HG03139 (cell line): ENCODE results near the gene CELA3B.
"Not testable (repeated sequence)": the region's sequence is repeated elsewhere in the genome, so short reads cannot be mapped to it uniquely, and the experiment has no call there.

ENCODE experiments used
- ATAC-seq: cut with Tn5 transposase; IDR thresholded peaks from one replicate; pipeline ENCODE4 v1.9.1; 2021; ENCODE audit not compliant: unreplicated experiment

The CELA3B gene, protein sequence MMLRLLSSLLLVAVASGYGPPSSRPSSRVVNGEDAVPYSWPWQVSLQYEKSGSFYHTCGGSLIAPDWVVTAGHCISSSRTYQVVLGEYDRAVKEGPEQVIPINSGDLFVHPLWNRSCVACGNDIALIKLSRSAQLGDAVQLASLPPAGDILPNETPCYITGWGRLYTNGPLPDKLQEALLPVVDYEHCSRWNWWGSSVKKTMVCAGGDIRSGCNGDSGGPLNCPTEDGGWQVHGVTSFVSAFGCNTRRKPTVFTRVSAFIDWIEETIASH

DNA sequence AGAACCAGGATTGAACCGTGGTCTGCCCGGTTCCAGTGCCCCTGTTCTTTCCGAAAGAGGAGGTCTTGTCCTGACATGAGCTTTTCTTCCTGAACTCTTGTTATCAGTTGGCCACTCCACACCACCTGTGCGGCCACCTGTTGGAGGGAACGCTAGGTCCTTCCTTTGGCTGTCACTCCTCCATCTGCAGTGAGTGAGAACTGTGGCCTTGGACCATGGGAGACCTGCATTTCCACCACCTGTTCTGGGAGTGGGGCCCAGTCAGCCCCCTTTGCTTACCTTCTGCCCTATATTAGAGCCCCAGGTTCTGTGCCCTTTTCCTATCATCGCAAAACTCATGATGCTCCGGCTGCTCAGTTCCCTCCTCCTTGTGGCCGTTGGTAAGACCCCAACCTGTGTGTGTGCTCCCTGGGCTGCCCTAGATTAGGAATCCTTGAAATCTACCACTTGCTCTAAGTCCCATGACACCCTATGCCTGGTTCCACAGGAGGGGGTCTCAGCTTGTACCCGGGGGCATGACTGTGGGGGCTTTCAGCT is at the start of gene CELA3B:
Gene CELA3B (plus strand): TSS at position 320 of the 537 bp plus-strand sequence. CDS start 18 bp downstream, at position 338.
- ATAC-seq, result not testable (repeated sequence)

GRCh38 chr1:21927533-21928237 is 49.1 kb upstream of the CELA3B start:
- no peak for ATAC-seq

DNA sequence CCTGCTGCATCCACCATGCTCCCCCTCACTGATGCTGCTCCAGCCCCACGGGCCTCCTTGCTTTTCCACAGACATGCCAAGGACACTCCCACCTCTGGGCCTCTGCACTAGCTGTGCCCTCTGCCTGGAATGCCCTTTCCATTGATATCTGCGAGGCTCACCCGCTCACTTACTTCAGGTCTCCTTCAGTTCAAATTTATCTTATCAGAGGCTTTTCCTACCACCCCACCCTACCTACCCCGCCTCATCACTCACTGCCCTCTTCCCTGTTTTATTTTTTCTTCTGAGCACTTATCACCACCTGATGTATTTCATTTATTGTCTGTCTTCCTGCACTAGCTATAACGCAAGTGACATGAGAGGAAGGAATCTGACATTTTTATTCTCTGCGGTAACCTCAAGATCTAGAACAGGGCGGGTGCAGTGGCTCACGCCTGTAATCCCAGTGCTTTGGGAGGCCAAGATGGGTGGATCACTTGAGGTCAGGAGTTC is 46.7 kb upstream of the CELA3B start:
- no peak for ATAC-seq

GRCh38 chr1:21930629-21931170 is 46.1 kb upstream of the CELA3B start:
- ATAC-seq, result no peak

- ATAC-seq, result no peak
Observed at GRCh38 chr1:21931171-21932093, 45.4 kb upstream of the CELA3B start.

DNA sequence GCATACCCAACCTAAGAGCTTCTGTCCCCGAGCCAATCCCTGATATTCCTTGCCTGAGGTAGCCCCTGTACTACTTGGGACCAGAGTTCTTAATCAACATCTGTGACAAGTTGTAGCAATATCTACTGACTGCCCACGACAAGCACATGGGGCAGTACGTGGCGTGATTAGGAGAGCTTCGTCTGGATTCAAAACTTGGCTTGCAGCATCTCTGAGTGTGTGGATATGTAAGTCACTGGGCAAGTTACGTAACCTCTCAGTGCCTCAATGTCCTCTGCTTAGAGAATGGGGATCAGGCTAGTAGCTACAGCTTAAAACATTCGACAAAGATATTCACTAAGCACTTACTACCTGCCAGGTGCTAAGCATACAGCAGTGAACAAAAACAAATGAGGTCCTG is 44.7 kb upstream of the CELA3B start:
- ATAC-seq, result no peak

GRCh38 chr1:21933397-21934248 is 43.2 kb upstream of the CELA3B start:
- ATAC-seq, result no peak

- no peak for ATAC-seq
Observed at GRCh38 chr1:21935393-21935804, 41.4 kb upstream of the CELA3B start.

DNA sequence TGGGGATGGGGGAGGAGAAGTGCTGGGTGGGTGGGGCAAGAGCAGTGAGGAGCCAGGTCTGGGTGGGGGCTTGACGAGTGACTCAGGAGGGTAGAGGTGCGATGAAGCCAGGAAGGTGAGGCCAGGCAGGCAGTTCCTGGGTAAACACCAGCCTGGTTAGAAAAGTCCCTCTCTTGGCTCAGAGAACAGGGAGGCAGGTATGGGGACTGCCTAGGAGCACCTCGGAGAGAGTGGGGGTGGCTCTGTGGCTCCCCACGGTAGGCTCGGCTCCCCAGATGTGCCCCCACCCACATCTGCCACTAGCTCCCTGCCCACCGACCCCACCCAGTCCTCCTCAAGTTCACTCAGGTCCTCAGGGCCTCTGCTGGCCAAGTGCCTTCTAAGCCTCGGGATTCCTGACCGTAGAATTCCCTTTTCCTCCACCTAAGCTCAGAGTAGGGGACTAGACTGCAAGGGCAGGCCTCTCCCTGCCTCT is 40.9 kb upstream of the CELA3B start:
- ATAC-seq, result no peak

GRCh38 chr1:21936366-21937031 is 40.3 kb upstream of the CELA3B start:
- ATAC-seq, result no peak

DNA sequence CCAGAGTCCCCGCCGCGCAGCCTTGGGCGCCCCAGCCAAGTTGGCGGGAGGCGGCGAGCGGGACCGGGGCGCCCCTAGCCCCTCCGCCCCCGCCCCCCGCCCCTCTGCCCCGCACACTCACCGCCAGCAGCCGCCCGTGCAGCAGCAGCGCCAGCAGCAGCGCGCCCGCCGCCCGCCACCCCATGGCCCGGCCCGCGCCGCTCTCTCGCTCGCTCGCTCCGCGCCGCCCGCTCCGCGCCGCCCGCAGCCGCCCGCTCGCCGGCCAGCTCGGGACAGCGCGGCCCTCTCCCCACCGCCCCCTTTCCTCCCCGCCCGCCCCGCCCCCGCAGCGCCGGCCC is 39.8 kb upstream of the CELA3B start, which contains the start of gene HSPG2:
Gene HSPG2 (minus strand): TSS at position 277 of the 338 bp plus-strand sequence. CDS start 93 bp downstream, at position 184.
- ATAC-seq, result no peak

- peak; percentile 50 for ATAC-seq
Observed at GRCh38 chr1:21937372-21938121, 39.3 kb upstream of the CELA3B start.

GRCh38 chr1:21938732-21939538 is 37.9 kb upstream of the CELA3B start:
- no peak for ATAC-seq

- ATAC-seq, result no peak
Observed at GRCh38 chr1:21939650-21940374, 37.0 kb upstream of the CELA3B start.

GRCh38 chr1:21940492-21940891 is 36.3 kb upstream of the CELA3B start:
- no peak for ATAC-seq

GRCh38 chr1:21941370-21941769 is 35.5 kb upstream of the CELA3B start:
- no peak for ATAC-seq

GRCh38 chr1:21942464-21942863 is 34.4 kb upstream of the CELA3B start:
- no peak for ATAC-seq
